Mucosa of descending colon (tissue), 3 donors: Measurements from ENCODE around the gene HYAL4. TPM values are rescaled to one million over a fixed set of nuclear protein-coding genes. Genes with fewer than 3 reads are reported as not detected.

Experiments used
- ATAC-seq: fragments of 200-7000 bp; cut with Tn5 transposase; one replicate; pipeline ENCODE4 v1.9.1; 2020; ENCODE audit warnings: mild to moderate bottlenecking, moderate library complexity
- DNase-seq, 3 donors: peaks; one replicate each; pipeline ENCODE4 v3.0.0-alpha.2; 2020
- H3K36me3 ChIP-seq: fragments of 200-600 bp; one replicate; pipeline ENCODE4 v1.8.0; 2021; ENCODE audit warnings: low read depth, mild to moderate bottlenecking
- H3K4me1 ChIP-seq: fragments of 200-600 bp; one replicate; pipeline ENCODE4 v1.8.0; 2021; ENCODE audit warnings: low read depth, mild to moderate bottlenecking
- H3K4me3 ChIP-seq: fragments of 200-600 bp; one replicate; pipeline ENCODE4 v1.8.0; 2021; ENCODE audit warnings: mild to moderate bottlenecking
- H3K9me3 ChIP-seq: fragments of 200-600 bp; one replicate; pipeline ENCODE4 v1.8.0; 2021; ENCODE audit warnings: mild to moderate bottlenecking
- CTCF ChIP-seq: fragments of 200-600 bp; IDR thresholded peaks from one replicate; pipeline ENCODE4 v1.8.0; 2022; ENCODE audit warnings: antibody characterized with exemption, mild to moderate bottlenecking
- intact Hi-C, 2 donors: fragments of 100-400 bp; cut with DNase I in 1 of 2; cut with micrococcal nuclease in 1 of 2; formaldehyde crosslinking; loops; one replicate each; pipeline versions ENCODE4 v1.11.0 to v1.11.1; 2022; cut with DNase I, micrococcal nuclease
- total RNA-seq, 3 donors: library from RNA; stranded (reverse); fragmentation: NEBNext Ultra II Directional in 2 of 3; extraction: Animal tissue kit (Norgen Biotek cat#: 25700) in 2 of 3; gene quantifications; one replicate each; pipeline versions ENCODE4 v1.2.1 to v1.2.4, GENCODE V29; 2021 to 2023
- donor health status: DM: no; HTN: no; CAD: no; lungs with moderate emphysema.
- donor health status: DM: no; HTN: no; CAD: no.
- donor health status: DM: no; HTN: yes; CAD: no.

HYAL4 gene
- total RNA-seq, 3 donors from 2014 or later = not detected

GRCh38 chr7:123905714-123906113 is 60.7 kb downstream of the HYAL4 start:
- no peak for DNase-seq
- intact Hi-C loops = no loop called here
- Histone ChIP-seq H3K4me3 (no peak overlapping the region), H3K36me3 (no peaks in the 10 kb centered on the region), H3K9me3 (no peaks in the 10 kb centered on the region), H3K4me1 (no peaks in the 10 kb centered on the region)
- ATAC-seq = no peak
- no peak for TF ChIP-seq CTCF

- Histone ChIP-seq H3K36me3 (no peaks in the 10 kb centered on the region), H3K4me3 (no peak overlapping the region), H3K9me3 (no peaks in the 10 kb centered on the region), H3K4me1 (no peaks in the 10 kb centered on the region)
- intact Hi-C loops = no loop called here
- no peak for TF ChIP-seq CTCF
- DNase-seq = peak in 1 of 3 donors; percentile 40
- peak; percentile 97 for ATAC-seq
These were observed 71.3 kb downstream of the HYAL4 start for GRCh38 chr7:123916240-123916724.

- no peak for TF ChIP-seq CTCF
- intact Hi-C loops = no loop called here
- DNase-seq (no peak), ATAC-seq (no peak)
- Histone ChIP-seq H3K9me3 (no peaks in the 10 kb centered on the region), H3K36me3 (no peaks in the 10 kb centered on the region), H3K4me3 (no peak overlapping the region), H3K4me1 (no peaks in the 10 kb centered on the region)
These were observed 72.9 kb downstream of the HYAL4 start for GRCh38 chr7:123917878-123918277.

GRCh38 chr7:123918309-123918708 is 73.3 kb downstream of the HYAL4 start:
- no peak for ATAC-seq
- H3K36me3 ChIP-seq = no peaks in the 10 kb centered on the region
- DNase-seq = no peak
- H3K4me1 ChIP-seq = no peaks in the 10 kb centered on the region
- no peak overlapping the region for H3K4me3 ChIP-seq
- intact Hi-C loops = no loop called here
- no peak for TF ChIP-seq CTCF
- H3K9me3 ChIP-seq = no peaks in the 10 kb centered on the region

GRCh38 chr7:123923599-123923998 is 78.6 kb downstream of the HYAL4 start:
- no peak for DNase-seq
- no peaks in the 10 kb centered on the region for H3K36me3 ChIP-seq
- intact Hi-C loops = no loop called here
- H3K4me3 ChIP-seq = no peak overlapping the region
- no peak for ATAC-seq
- no peaks in the 10 kb centered on the region for H3K9me3 ChIP-seq
- TF ChIP-seq CTCF = no peak
- no peaks in the 10 kb centered on the region for H3K4me1 ChIP-seq

- DNase-seq = no peak
- intact Hi-C loops = no loop called here
- Histone ChIP-seq H3K4me1 (peaks cover 7% of the 10 kb centered on the region), H3K4me3 (no peak within 1 kb of the TSS), H3K9me3 (no peaks in the 10 kb centered on the region), H3K36me3 (no peaks in the 10 kb centered on the region)
- no peak for ATAC-seq
- TF ChIP-seq CTCF = no peak
These were observed 80.0 kb downstream of the HYAL4 start, which contains the start of gene SPAM1 for GRCh38 chr7:123924941-123925340. Gene SPAM1 (plus strand): TSS chr7:123925241. CDS start chr7:123953571, 28,330 bp downstream.
